HepG2 (cell line): Measurements from ENCODE around the gene RRN3. TPM values are rescaled to one million over a fixed set of nuclear protein-coding genes. Genes with fewer than 3 reads are reported as not detected.

ENCODE experiments used
- FOSL2 ChIP-seq: sonication (generic); formaldehyde crosslinking; IDR thresholded peaks from 2 replicates; pipeline ENCODE4 v1.4.0; 2020; ENCODE audit warnings: missing genetic modification reagents
- FOXA3 ChIP-seq: IDR thresholded peaks from 2 replicates; pipeline ENCODE4 v1.6.1; 2016; ENCODE audit warnings: missing genetic modification reagents, missing compliant biosample characterization
- MEIS2 ChIP-seq: sonication (generic); formaldehyde crosslinking; IDR thresholded peaks from 2 replicates; pipeline ENCODE4 v1.9.0; 2021; ENCODE audit warnings: mild to moderate bottlenecking, missing genetic modification reagents
- POLR2A ChIP-seq, 2 experiments: IDR thresholded peaks; 2 replicates each; pipeline ENCODE4 v1.6.1; 2011; ENCODE audit warnings: low read depth in 2 of 2, low read length in 2 of 2, mild to moderate bottlenecking in 1 of 2, moderate library complexity in 1 of 2; ENCODE audit not compliant: insufficient read depth in 1 of 2
- PPARG ChIP-seq: conservative IDR thresholded peaks from 2 replicates; pipeline ENCODE4 v1.6.1; 2016; ENCODE audit warnings: missing biosample characterization, missing genetic modification reagents
- TAF1 ChIP-seq: sonication (generic); formaldehyde crosslinking; IDR thresholded peaks from 2 replicates; pipeline ENCODE4 v1.4.0; 2020; ENCODE audit warnings: missing genetic modification reagents
- WIZ ChIP-seq: sonication (generic); formaldehyde crosslinking; IDR thresholded peaks from 2 replicates; pipeline ENCODE4 v1.5.1; 2020; ENCODE audit warnings: mild to moderate bottlenecking, missing genetic modification reagents
- ZKSCAN1 ChIP-seq: fragments of 150-350 bp; IDR thresholded peaks from 2 replicates; pipeline ENCODE4 v1.6.1; 2014; ENCODE audit warnings: low read length
- ZNF3 ChIP-seq: IDR thresholded peaks from 2 replicates; pipeline ENCODE4 v1.7.0; 2017; ENCODE audit warnings: inconsistent platforms
- ZNF776 ChIP-seq: sonication (generic); formaldehyde crosslinking; IDR thresholded peaks from 2 replicates; pipeline ENCODE4 v1.4.0; 2020; ENCODE audit warnings: mild to moderate bottlenecking, missing genetic modification reagents
- ZNF781 ChIP-seq: sonication (generic); formaldehyde crosslinking; IDR thresholded peaks from 2 replicates; pipeline ENCODE4 v1.5.1; 2020; ENCODE audit warnings: borderline replicate concordance, mild to moderate bottlenecking, missing genetic modification reagents; ENCODE audit errors: not compliant biosample characterization
- ZSCAN20 ChIP-seq: sonication (generic); formaldehyde crosslinking; IDR thresholded peaks from 2 replicates; pipeline ENCODE4 v1.4.0; 2020; ENCODE audit warnings: missing genetic modification reagents, mild to moderate bottlenecking, borderline replicate concordance
- polyA plus RNA-seq, 8 experiments: library from polyadenylated mRNA; depleted of rRNA in 3 of 8; stranded (reverse) in 7 of 8; unstranded in 1 of 8; fragments of >200 nt; fragmentation: Illumina TruSeq in 4 of 8; extraction: Trizol in 4 of 8; gene quantifications; 2 replicates each; pipeline versions ENCODE4 v1.2.1 to v1.2.3, GENCODE V29; 2011 to 2016; ENCODE audit warnings: low read depth in 4 of 8, missing spikeins in 1 of 8, mixed read lengths in 1 of 8; ENCODE audit not compliant: insufficient read depth in 1 of 8
- total RNA-seq, 5 experiments: library from RNA; depleted of rRNA; stranded (reverse); fragments of >200 nt; fragmentation: Illumina TruSeq; extraction: Trizol; gene quantifications; 2 replicates each; pipeline ENCODE4 v1.2.3, GENCODE V29; 2016; ENCODE audit warnings: low read depth in 1 of 5
- TF ChIP-seq, protein P1 (sequence below): IDR thresholded peaks from 2 replicates; pipeline ENCODE4 v1.6.1; 2016; ENCODE audit warnings: low read depth
- TF ChIP-seq, protein P2 (sequence below), 2 experiments: sonication (generic) in 1 of 2; formaldehyde crosslinking in 1 of 2; IDR thresholded peaks; 2 replicates each; pipeline versions ENCODE4 v1.4.0 to v1.6.1; 2016 to 2020; ENCODE audit warnings: borderline replicate concordance in 1 of 2, low read depth in 1 of 2, mild to moderate bottlenecking in 1 of 2, missing genetic modification reagents in 1 of 2
- TF ChIP-seq, protein P3 (sequence below): sonication (generic); formaldehyde crosslinking; IDR thresholded peaks from 2 replicates; pipeline ENCODE4 v1.4.0; 2020; ENCODE audit warnings: low read depth, mild to moderate bottlenecking, missing genetic modification reagents
- TF ChIP-seq, protein P4 (sequence below): sonication (generic); formaldehyde crosslinking; IDR thresholded peaks from 2 replicates; pipeline ENCODE4 v1.4.0; 2020; ENCODE audit warnings: mild to moderate bottlenecking, missing genetic modification reagents, borderline replicate concordance
- TF ChIP-seq, protein P5 (sequence below): IDR thresholded peaks from 2 replicates; pipeline ENCODE4 v1.6.1; 2016; ENCODE audit warnings: mild to moderate bottlenecking, missing biosample characterization, missing genetic modification reagents

The RRN3 gene
- total and polyA plus RNA-seq, 2 of the 13 experiments (the other 11 are each of a cell fraction or from before 2014, with no cell fraction given), result 45.8 to 67.0 TPM

- TF ChIP-seq, protein P1, sequence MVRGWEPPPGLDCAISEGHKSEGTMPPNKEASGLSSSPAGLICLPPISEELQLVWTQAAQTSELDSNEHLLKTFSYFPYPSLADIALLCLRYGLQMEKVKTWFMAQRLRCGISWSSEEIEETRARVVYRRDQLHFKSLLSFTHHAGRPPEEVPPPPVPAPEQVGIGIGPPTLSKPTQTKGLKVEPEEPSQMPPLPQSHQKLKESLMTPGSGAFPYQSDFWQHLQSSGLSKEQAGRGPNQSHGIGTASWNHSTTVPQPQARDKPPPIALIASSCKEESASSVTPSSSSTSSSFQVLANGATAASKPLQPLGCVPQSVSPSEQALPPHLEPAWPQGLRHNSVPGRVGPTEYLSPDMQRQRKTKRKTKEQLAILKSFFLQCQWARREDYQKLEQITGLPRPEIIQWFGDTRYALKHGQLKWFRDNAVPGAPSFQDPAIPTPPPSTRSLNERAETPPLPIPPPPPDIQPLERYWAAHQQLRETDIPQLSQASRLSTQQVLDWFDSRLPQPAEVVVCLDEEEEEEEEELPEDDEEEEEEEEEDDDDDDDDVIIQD (CRISPR knock-in tag), result no peak
- TF ChIP-seq FOSL2 (no peak), POLR2A (IDR thresholded peaks at IDR 0.05; ENCODE audit: insufficient read depth in 1 of 2, low read depth in 2 of 2, low read length in 2 of 2) (no peak), ZNF781 (no peak), FOXA3 (CRISPR knock-in tag) (no peak), MEIS2 (no peak), ZSCAN20 (CRISPR knock-in tag) (0 out of 2 replicates have a peak, but pooled peaks have one; percentile 24), ZNF3 (peak; percentile 23; the same call in 1 of the 2 replicates), ZNF776 (CRISPR knock-in tag) (no peak), WIZ (no peak), TAF1 (CRISPR knock-in tag) (no peak), PPARG (CRISPR knock-in tag) (no peak), ZKSCAN1 (no peak)
- TF ChIP-seq, protein P2, sequence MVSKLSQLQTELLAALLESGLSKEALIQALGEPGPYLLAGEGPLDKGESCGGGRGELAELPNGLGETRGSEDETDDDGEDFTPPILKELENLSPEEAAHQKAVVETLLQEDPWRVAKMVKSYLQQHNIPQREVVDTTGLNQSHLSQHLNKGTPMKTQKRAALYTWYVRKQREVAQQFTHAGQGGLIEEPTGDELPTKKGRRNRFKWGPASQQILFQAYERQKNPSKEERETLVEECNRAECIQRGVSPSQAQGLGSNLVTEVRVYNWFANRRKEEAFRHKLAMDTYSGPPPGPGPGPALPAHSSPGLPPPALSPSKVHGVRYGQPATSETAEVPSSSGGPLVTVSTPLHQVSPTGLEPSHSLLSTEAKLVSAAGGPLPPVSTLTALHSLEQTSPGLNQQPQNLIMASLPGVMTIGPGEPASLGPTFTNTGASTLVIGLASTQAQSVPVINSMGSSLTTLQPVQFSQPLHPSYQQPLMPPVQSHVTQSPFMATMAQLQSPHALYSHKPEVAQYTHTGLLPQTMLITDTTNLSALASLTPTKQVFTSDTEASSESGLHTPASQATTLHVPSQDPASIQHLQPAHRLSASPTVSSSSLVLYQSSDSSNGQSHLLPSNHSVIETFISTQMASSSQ (IDR thresholded peaks at IDR 0.05; ENCODE audit: low read depth), result no peak
- TF ChIP-seq, protein P2 (CRISPR knock-in tag; IDR thresholded peaks at IDR 0.05; ENCODE audit: borderline replicate concordance), result no peak
- TF ChIP-seq, protein P3, sequence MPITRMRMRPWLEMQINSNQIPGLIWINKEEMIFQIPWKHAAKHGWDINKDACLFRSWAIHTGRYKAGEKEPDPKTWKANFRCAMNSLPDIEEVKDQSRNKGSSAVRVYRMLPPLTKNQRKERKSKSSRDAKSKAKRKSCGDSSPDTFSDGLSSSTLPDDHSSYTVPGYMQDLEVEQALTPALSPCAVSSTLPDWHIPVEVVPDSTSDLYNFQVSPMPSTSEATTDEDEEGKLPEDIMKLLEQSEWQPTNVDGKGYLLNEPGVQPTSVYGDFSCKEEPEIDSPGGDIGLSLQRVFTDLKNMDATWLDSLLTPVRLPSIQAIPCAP (CRISPR knock-in tag), result no peak
- TF ChIP-seq, protein P4, sequence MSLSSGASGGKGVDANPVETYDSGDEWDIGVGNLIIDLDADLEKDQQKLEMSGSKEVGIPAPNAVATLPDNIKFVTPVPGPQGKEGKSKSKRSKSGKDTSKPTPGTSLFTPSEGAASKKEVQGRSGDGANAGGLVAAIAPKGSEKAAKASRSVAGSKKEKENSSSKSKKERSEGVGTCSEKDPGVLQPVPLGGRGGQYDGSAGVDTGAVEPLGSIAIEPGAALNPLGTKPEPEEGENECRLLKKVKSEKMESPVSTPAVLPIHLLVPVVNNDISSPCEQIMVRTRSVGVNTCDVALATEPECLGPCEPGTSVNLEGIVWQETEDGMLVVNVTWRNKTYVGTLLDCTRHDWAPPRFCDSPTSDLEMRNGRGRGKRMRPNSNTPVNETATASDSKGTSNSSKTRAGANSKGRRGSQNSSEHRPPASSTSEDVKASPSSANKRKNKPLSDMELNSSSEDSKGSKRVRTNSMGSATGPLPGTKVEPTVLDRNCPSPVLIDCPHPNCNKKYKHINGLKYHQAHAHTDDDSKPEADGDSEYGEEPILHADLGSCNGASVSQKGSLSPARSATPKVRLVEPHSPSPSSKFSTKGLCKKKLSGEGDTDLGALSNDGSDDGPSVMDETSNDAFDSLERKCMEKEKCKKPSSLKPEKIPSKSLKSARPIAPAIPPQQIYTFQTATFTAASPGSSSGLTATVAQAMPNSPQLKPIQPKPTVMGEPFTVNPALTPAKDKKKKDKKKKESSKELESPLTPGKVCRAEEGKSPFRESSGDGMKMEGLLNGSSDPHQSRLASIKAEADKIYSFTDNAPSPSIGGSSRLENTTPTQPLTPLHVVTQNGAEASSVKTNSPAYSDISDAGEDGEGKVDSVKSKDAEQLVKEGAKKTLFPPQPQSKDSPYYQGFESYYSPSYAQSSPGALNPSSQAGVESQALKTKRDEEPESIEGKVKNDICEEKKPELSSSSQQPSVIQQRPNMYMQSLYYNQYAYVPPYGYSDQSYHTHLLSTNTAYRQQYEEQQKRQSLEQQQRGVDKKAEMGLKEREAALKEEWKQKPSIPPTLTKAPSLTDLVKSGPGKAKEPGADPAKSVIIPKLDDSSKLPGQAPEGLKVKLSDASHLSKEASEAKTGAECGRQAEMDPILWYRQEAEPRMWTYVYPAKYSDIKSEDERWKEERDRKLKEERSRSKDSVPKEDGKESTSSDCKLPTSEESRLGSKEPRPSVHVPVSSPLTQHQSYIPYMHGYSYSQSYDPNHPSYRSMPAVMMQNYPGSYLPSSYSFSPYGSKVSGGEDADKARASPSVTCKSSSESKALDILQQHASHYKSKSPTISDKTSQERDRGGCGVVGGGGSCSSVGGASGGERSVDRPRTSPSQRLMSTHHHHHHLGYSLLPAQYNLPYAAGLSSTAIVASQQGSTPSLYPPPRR (CRISPR knock-in tag), result no peak
- TF ChIP-seq, protein P5, sequence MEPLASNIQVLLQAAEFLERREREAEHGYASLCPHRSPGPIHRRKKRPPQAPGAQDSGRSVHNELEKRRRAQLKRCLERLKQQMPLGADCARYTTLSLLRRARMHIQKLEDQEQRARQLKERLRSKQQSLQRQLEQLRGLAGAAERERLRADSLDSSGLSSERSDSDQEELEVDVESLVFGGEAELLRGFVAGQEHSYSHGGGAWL, result no peak
Observed at GRCh38 chr16:15052747-15053476, 41.2 kb downstream of the RRN3 start (continued).
